ENCODE results near the gene RYR2.

RYR2 gene

DNA sequence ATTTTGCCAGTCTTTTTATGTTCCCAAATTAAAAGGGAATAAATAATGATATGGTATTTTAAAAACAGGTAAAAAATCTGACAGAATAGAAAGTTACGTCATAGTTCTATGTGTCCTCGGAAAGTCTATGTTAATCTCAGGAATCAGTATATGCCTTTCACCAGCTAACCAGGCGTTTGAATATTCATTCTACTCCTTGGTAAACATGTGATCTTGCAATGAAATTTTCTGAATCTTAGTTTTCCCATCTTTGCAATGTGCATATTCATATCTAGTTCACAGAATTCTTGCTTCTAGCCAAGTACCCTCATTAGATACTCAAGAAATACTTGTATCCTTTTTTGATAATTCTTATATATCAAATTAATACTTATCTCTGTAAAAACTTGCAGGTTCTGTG, 669.3 kb downstream of the RYR2 start:
- H3K27me3 Mint-ChIP-seq (ENCODE audit: low read depth, poor library complexity): peaks cover 5% of the 10 kb centered on the region
- no peak overlapping the region for H3K4me3 Mint-ChIP-seq
- H3K4me1 Mint-ChIP-seq: no peaks in the 10 kb centered on the region

DNA sequence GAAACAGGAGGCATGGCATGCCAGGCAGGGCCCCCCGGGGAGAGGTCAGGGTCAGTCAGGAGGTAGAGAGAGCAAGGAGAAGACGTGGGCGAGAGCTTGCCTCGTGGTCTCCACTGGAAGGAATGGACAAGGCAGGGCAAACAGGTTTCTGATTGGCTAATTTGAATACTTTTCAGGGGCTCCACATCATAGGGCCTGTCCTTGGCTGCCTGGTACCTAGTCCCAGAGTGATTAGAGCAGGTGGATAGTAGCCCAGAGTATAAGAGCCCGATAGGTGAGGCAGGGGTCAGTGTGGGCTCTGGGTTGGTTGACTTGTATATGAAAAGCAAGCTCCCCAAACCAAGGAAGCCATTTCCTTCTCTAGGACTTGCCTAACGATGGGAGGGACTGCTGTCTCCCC, 670.1 kb downstream of the RYR2 start:
- no peak for DNase-seq
- Mint-ChIP-seq H3K27ac (no peak overlapping the region), H3K4me3 (no peak overlapping the region), H3K36me3 (ENCODE audit: low read depth) (no peaks in the 10 kb centered on the region), H3K4me1 (no peaks in the 10 kb centered on the region), H3K27me3 (ENCODE audit: low read depth, poor library complexity) (peaks cover 5% of the 10 kb centered on the region), H3K9me3 (no peaks in the 10 kb centered on the region)
- TF ChIP-seq, protein P1, sequence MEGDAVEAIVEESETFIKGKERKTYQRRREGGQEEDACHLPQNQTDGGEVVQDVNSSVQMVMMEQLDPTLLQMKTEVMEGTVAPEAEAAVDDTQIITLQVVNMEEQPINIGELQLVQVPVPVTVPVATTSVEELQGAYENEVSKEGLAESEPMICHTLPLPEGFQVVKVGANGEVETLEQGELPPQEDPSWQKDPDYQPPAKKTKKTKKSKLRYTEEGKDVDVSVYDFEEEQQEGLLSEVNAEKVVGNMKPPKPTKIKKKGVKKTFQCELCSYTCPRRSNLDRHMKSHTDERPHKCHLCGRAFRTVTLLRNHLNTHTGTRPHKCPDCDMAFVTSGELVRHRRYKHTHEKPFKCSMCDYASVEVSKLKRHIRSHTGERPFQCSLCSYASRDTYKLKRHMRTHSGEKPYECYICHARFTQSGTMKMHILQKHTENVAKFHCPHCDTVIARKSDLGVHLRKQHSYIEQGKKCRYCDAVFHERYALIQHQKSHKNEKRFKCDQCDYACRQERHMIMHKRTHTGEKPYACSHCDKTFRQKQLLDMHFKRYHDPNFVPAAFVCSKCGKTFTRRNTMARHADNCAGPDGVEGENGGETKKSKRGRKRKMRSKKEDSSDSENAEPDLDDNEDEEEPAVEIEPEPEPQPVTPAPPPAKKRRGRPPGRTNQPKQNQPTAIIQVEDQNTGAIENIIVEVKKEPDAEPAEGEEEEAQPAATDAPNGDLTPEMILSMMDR (IDR thresholded peaks at IDR 0.05): no peak

More for the DNA sequence above, 669.3 kb downstream of the RYR2 start:
- Mint-ChIP-seq H3K36me3 (ENCODE audit: low read depth) (no peaks in the 10 kb centered on the region), H3K27ac (no peak overlapping the region), H3K9me3 (no peaks in the 10 kb centered on the region)
- TF ChIP-seq, protein P1 (IDR thresholded peaks at IDR 0.05): no peak
- DNase-seq: no peak

DNA sequence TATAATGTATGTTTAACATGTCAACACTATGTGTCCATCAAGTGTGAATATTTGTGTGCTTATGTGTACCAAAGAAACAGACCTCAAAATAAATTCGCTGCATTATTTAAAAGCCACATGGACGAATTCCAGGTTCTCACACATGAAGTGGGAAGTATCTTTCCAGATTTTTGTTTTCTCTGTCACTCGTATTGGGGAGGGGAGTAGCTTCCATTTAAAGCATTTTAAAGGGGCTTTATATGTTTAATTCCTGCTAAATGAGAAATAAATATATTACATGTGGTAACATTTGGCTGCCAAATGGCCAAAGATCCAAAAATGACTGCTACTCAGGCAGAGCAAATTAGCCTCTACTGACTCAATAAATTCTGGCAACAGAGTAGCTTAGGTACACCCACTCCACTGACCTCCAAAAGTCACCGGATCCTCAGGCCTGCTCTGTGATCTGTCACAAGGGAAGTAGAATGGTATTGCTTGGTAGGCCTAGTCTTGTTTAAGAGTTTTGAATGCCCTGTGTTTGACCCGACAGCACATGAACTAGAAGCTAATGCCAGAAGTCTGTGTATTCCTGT, 670.7 kb downstream of the RYR2 start:
- H3K27ac Mint-ChIP-seq: peak overlapping the region; percentile 22
- no peak for DNase-seq
- TF ChIP-seq, protein P1 (IDR thresholded peaks at IDR 0.05): no peak
- no peak overlapping the region for H3K4me3 Mint-ChIP-seq
- H3K9me3 Mint-ChIP-seq: no peaks in the 10 kb centered on the region
- H3K36me3 Mint-ChIP-seq (ENCODE audit: low read depth): no peaks in the 10 kb centered on the region
- H3K4me1 Mint-ChIP-seq: no peaks in the 10 kb centered on the region
- peaks cover 5% of the 10 kb centered on the region for H3K27me3 Mint-ChIP-seq (ENCODE audit: low read depth, poor library complexity)

DNA sequence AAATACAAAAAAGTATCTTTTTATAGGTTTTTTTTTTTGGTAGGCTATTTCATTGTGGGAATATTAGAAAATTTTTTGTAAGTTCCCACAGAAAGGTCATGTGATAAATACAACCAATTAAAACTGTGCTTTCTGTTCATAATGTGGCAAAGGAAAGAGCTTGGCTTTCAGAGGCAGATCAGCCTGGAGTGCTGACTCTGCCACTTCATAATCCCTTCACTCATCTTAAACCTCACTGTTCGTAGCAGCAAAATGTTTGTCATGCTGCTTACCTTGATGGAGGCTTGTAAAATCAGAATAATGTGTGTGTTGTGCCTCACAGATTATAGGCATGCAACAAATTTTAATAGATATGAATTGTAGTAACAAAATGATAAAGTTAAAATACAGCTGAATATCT, 671.9 kb downstream of the RYR2 start:
- Mint-ChIP-seq H3K9me3 (no peaks in the 10 kb centered on the region), H3K36me3 (ENCODE audit: low read depth) (no peaks in the 10 kb centered on the region), H3K4me3 (no peak overlapping the region), H3K4me1 (no peaks in the 10 kb centered on the region), H3K27me3 (ENCODE audit: low read depth, poor library complexity) (peaks cover 5% of the 10 kb centered on the region), H3K27ac (no peak overlapping the region)
- TF ChIP-seq, protein P1 (IDR thresholded peaks at IDR 0.05): no peak
- no peak for DNase-seq

DNA sequence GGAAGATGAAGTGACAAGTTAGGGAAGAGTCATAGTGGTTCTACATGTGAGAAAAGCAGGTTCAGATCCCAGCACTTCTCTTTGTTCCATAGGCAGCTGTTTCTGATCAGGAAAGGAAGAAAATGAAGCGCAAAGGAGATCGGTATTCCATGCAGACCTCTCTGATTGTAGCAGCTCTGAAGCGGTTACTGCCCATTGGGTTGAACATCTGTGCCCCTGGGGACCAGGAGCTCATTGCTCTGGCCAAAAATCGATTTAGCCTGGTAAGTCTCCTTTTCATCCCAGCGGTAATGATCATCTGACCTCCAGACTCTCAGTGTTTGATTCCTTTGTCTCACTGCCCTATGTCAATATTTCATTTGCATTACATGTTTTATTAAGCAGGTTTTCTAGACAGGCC, 675.1 kb downstream of the RYR2 start:
- H3K27me3 Mint-ChIP-seq (ENCODE audit: low read depth, poor library complexity): peaks cover under 1% of the 10 kb centered on the region

More for the DNA sequence above, 675.1 kb downstream of the RYR2 start:
- Mint-ChIP-seq H3K4me3 (no peak overlapping the region), H3K36me3 (ENCODE audit: low read depth) (no peaks in the 10 kb centered on the region), H3K4me1 (no peaks in the 10 kb centered on the region), H3K9me3 (peaks cover 4% of the 10 kb centered on the region), H3K27ac (no peak overlapping the region)
- TF ChIP-seq, protein P1 (IDR thresholded peaks at IDR 0.05): no peak
- no peak for DNase-seq

Data from nephron progenitor cell (in vitro differentiated cells).